HG03159 (cell line): ENCODE results near the gene BNIP3.
"Not testable (repeated sequence)": the region's sequence is repeated elsewhere in the genome, so short reads cannot be mapped to it uniquely, and the experiment has no call there.

Experiments
- ATAC-seq: cut with Tn5 transposase; IDR thresholded peaks from one replicate; pipeline ENCODE4 v1.9.1; 2021; ENCODE audit warnings: mild to moderate bottlenecking, moderate library complexity; ENCODE audit not compliant: unreplicated experiment

The BNIP3 gene

DNA sequence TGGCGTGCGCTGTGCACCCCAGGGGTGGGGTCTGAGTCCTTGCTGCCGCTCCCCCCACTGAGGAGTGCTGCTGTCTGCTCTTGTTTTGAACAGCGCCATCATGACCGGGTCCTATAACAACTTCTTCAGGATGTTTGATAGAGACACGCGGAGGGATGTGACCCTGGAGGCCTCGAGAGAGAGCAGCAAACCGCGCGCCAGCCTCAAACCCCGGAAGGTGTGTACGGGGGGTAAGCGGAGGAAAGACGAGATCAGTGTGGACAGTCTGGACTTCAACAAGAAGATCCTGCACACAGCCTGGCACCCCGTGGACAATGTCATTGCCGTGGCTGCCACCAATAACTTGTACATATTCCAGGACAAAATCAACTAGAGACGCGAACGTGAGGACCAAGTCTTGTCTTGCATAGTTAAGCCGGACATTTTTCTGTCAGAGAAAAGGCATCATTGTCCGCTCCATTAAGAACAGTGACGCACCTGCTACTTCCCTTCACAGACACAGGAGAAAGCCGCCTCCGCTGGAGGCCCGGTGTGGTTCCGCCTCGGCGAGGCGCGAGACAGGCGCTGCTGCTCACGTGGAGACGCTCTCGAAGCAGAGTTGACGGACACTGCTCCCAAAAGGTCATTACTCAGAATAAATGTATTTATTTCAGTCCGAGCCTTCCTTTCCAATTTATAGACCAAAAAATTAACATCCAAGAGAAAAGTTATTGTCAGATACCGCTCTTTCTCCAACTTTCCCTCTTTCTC lies 26.0 kb downstream of the BNIP3 start:
- no peak for ATAC-seq

DNA sequence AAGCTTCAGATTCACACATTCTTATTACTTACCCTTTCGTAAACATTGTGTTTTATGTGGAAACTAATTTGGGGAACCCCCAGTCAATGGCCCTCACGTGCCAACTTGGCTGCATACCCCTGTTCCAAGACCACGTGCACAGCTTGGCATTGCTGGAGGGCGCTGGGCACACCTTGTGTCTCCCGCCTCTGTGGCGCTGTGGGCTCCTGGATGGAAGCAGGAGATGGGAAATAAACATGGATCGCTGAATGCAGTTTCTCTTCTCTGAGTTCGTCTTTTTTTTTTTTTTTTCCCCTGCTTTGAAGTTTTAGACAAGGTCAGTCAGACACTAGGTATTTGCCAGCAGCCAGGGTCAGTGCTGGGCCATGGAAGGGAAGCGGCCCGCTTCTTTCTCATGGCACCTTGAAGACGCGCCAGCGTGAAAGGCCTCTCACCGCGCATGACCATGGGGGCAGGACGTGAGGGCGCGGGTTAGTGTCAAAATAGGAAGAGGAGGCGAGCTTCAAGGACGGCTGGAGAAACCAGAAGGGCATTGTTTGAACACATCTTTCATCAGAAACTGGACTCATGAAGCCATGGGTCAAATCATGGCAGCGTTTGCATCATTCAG lies 27.3 kb downstream of the BNIP3 start:
- no peak for ATAC-seq

- ATAC-seq, result not testable (repeated sequence)
These were observed 31.8 kb downstream of the BNIP3 start for GRCh38 chr10:131949908-131950307.

DNA sequence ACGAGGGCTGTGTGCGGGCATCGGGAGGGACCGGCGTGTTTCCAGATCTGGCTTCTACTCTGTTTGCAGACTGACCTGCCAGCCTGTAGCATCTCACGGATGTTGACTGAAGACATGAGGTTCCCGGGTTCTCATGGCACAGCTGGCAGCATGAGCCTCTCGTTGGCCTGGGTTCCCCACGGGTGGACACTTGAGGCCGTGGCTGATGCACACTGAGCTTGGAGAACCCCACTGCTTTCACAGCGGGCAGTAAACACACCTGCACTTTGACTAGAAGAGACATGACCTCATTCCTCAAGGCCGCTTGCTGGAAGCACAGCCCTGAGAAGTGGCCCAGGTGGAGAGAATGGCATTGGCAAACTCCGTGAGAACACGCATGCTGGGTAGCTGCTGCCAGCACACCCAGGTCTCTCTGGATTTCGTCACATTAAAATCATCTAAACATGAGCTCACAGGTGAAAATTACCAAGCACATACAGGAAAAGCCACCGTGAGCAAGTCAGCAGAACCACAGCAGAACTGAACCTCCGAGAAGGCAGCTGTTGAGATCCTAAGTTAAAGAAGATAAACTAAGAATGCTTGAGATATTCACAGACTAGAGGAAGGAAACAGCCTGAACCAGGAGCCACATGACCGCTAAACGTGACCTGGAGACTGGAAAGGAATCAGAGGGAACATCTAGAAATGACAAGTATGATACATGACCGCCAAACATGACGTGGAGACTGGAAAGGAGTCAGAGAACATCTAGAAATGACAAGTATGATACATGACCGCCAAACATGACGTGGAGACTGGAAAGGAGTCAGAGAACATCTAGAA lies 32.5 kb downstream of the BNIP3 start:
- no peak for ATAC-seq

GRCh38 chr10:131948501-131948900 lies 33.2 kb downstream of the BNIP3 start:
- no peak for ATAC-seq

GRCh38 chr10:131947631-131948347 lies 33.9 kb downstream of the BNIP3 start:
- ATAC-seq, result no peak

DNA sequence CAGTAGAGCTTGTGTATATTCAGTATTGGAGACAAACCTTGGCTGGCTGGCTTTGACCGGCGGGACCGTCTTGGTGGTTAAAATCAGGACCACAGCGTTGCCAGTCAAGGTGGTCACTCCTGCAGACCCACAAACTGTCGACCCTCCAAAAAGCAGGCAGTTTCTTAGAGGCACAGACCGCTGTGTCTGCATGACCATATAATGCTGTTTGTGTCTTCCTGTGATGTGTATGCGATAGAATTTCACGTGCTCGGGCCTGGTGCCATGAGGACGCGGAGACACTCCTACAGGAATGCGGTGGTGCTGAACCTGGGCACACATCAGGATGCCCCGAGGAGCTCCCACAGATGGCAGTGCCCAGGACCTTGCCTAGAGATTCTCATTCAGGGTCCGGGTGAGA lies 34.8 kb downstream of the BNIP3 start:
- ATAC-seq, result no peak

GRCh38 chr10:131946321-131946751 lies 35.4 kb downstream of the BNIP3 start:
- ATAC-seq, result no peak

GRCh38 chr10:131944976-131945695 lies 36.6 kb downstream of the BNIP3 start:
- no peak for ATAC-seq

DNA sequence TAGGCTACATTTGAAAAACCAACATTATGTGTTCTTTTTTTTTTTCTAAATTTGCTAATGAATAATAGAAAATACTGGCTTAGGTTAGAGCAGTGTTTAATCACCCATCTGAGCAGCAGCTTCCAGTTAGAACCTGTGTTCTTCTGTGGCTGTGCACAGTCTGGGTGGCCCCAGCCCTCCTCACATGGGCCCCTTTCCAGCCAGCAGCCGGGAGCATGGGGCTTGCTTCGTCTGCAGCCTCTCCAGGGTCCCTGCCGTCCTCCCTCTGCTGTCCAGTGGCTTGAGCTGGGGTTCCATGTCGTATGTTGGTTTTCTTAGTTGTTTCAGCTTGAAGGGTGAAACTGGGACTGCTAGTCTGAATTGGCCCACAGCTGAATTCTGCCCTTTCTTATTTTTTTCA lies 37.3 kb downstream of the BNIP3 start:
- no peak for ATAC-seq

DNA sequence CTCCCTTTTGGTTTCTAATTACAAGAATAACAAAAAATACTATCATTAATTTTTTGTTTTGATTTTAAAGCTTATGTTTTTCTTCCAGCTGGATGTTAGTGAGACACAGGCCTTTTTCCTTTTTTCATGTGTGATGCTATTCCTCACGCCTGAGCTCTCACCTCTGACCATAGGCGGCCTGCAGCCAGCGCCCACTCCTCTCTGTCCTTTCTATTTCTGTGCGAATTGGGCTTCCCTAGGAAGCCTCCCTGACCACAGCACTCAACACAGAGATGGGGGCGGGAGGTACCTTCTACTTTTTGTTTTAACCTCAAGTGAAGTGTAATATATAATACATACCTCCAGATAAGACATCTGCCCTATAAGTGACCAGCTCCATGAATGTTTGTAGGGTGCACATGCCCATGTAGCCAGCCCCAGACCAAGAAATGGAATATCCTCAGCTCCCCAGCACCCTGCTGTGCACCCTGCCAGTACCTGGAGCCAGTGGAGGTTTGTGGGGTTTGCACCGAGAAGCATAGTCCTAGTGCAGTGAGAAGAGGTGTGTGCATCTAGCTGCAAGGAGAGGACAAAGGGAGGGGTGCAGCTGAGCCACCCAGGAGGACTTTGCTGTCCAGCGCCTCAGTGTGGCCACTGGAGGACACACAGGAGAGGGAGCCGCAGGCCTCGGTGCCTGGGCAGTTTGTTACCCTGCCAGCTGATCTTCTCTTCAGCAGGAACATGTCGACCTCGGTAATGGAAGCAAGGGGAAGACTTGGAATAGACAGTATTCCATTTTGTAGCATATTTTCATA lies 38.5 kb downstream of the BNIP3 start:
- no peak for ATAC-seq

- ATAC-seq, result no peak
These were observed 39.3 kb downstream of the BNIP3 start for GRCh38 chr10:131942455-131942854.

- ATAC-seq, result no peak
These were observed 43.0 kb downstream of the BNIP3 start for GRCh38 chr10:131938681-131939080.

DNA sequence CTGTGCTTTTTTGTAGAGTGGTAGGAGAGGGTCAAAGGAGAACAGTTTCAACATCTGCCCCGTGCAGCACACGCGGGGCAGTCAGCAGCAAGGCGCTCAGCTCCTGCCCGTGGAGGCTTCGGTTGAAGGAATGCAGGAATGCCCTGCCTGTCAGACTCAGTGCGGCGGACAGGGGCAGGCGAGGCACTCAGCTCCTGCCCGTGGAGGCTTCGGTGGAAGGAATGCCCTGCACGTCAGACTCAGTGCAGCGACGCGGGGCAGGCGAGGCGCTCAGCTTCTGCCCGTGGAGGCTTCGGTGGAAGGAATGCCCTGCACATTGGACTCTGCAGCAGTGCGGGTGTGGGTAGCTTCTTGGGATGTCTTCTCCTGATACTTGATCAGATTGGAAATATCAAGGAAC lies 43.9 kb downstream of the BNIP3 start:
- no peak for ATAC-seq

GRCh38 chr10:131936736-131937135 lies 45.0 kb downstream of the BNIP3 start:
- no peak for ATAC-seq

- ATAC-seq, result no peak
These were observed 45.4 kb downstream of the BNIP3 start for GRCh38 chr10:131936294-131936693.

DNA sequence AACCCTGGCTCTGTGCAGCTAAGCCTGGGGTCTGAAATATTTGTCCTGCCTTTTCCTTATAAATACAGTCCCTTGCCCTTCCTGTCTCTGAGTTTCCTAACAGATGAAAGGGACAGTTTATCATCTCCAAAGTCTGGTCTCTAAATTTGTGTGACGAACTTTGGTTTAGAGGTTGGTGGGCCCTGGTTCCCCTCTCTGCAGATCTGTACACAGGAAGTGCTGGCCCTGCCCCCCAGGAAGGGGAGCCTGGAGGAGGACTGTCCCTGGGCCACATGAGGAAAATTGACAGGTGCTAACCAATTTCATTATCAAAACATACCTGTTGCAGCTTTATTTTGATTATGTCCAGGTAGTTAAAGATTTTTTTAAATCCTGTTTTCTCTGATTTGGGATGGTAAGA lies 46.5 kb downstream of the BNIP3 start:
- no peak for ATAC-seq

DNA sequence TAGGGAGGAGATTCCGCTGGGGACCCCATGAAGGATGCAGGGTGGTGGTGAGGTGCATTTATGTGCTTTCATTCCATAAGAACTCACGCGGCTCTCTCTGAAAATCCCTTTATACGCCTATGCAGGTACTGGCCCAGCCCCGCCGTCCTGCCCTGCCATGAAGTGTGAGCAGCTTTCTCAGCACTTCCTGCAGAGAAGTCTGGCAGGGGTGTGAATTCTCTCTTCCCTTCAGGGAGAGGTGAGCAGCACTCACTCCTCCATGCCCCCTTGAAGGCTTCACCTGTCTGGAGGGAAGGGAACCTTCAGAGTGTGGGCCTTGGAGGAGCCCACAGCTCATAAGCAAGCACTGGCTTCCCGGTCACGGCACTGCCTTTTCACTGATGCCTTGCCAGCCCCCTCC lies 47.0 kb downstream of the BNIP3 start:
- no peak for ATAC-seq

- no peak for ATAC-seq
These were observed 48.0 kb downstream of the BNIP3 start for GRCh38 chr10:131933696-131934086.
